PC-9 (cell line): ENCODE data around the gene ZNF563. TPM values are rescaled to one million over a fixed set of nuclear protein-coding genes. Genes with fewer than 3 reads are reported as not detected.
A peak's percentile ranks its signal among the peaks of the same experiment; 100 is the strongest.

Source experiments
- Bru-seq: library from RNA; stranded (reverse); fragments of 400-500 nt; gene quantifications from one replicate; lab custom pipeline; 2021; lab: Mats Ljungman, UMichigan
- BruChase-seq, 2 experiments: library from RNA; stranded (reverse); fragments of 400-500 nt; gene quantifications; one replicate each; lab custom pipeline; 2021; lab: Mats Ljungman, UMichigan
- BruUV-seq: library from RNA; stranded (reverse); fragments of 400-500 nt; replicated peaks from 2 replicates; lab custom pipeline; 2021; lab: Mats Ljungman, UMichigan
- CTCF ChIA-PET: fragments of 300-600 bp; sonication (Branson Sonifier 250); formaldehyde crosslinking; loops from one replicate; lab custom pipeline; 2022; ENCODE audit warnings: antibody characterized with exemption; lab: Charles Lee
- POLR2A ChIA-PET: fragments of 300-600 bp; sonication (Branson Sonifier 250); formaldehyde crosslinking; loops from one replicate; lab custom pipeline; 2022; ENCODE audit warnings: antibody characterized with exemption; ENCODE audit not compliant: unreplicated experiment; lab: Charles Lee
- DNase-seq, 2 experiments: peaks; one replicate each; pipeline versions ENCODE4 v3.0.0 to v3.0.0-alpha.2; 2015 to 2022; ENCODE audit warnings: mixed read lengths in 1 of 2
- H2AFZ ChIP-seq: fragments of 200-600 bp; sonication (generic); 2 replicates; pipeline ENCODE4 v1.8.1; 2017; ENCODE audit warnings: antibody characterized with exemption
- H3F3A ChIP-seq: fragments of 200-600 bp; sonication (generic); 2 replicates; pipeline ENCODE4 v1.8.1; 2017; ENCODE audit warnings: antibody characterized with exemption, mild to moderate bottlenecking, low read depth; ENCODE audit not compliant: insufficient read depth
- H3K27ac ChIP-seq: fragments of 200-600 bp; sonication (generic); 2 replicates; pipeline ENCODE4 v1.6.1; 2016; ENCODE audit warnings: mixed run types
- H3K27me3 ChIP-seq: fragments of 200-600 bp; sonication (generic); 2 replicates; pipeline ENCODE4 v1.6.1; 2016; ENCODE audit warnings: low read depth, mixed run types; ENCODE audit not compliant: insufficient read depth
- H3K36me3 ChIP-seq: fragments of 200-600 bp; sonication (generic); 2 replicates; pipeline ENCODE4 v1.6.1; 2016; ENCODE audit warnings: low read depth, mixed run types
- H3K4me1 ChIP-seq: fragments of 200-600 bp; sonication (generic); replicated peaks from 2 replicates; pipeline ENCODE4 v1.6.1; 2016; ENCODE audit warnings: mixed run types; ENCODE audit not compliant: insufficient read depth
- H3K4me2 ChIP-seq: fragments of 200-600 bp; sonication (generic); 2 replicates; pipeline ENCODE4 v1.6.1; 2017; ENCODE audit warnings: mixed run types
- H3K4me3 ChIP-seq: fragments of 200-600 bp; sonication (generic); 2 replicates; pipeline ENCODE4 v1.6.1; 2016; ENCODE audit warnings: mixed run types
- H3K79me2 ChIP-seq: fragments of 200-600 bp; sonication (generic); 2 replicates; pipeline ENCODE4 v1.6.1; 2017; ENCODE audit warnings: low read depth, mixed run types
- H3K9me2 ChIP-seq: fragments of 200-600 bp; sonication (generic); 2 replicates; pipeline ENCODE4 v1.8.1; 2017; ENCODE audit warnings: mild to moderate bottlenecking; ENCODE audit not compliant: insufficient read depth
- H3K9me3 ChIP-seq: fragments of 200-600 bp; sonication (generic); 2 replicates; pipeline ENCODE4 v1.8.1; 2016; ENCODE audit warnings: low read depth; ENCODE audit not compliant: insufficient read depth
- H4K20me1 ChIP-seq: fragments of 200-600 bp; sonication (generic); 2 replicates; pipeline ENCODE4 v1.8.1; 2017; ENCODE audit not compliant: insufficient read depth
- EZH2 ChIP-seq: fragments of 200-600 bp; sonication (generic); IDR thresholded peaks from 2 replicates; pipeline ENCODE4 v1.8.0; 2017; ENCODE audit warnings: antibody characterized with exemption, low read depth
- intact Hi-C: fragments of 100-400 bp; cut with micrococcal nuclease; formaldehyde crosslinking; loops from one replicate; pipeline ENCODE4 v1.10.0; 2022; ENCODE audit not compliant: unreplicated experiment
- long read RNA-seq: library from polyadenylated mRNA; stranded (forward); transcript quantifications from one replicate; pipeline ENCODE4 v2.0.0, GENCODE V29; 2022
- total RNA-seq: library from RNA; stranded (reverse); gene quantifications from 2 replicates; pipeline ENCODE4 v1.2.3, GENCODE V29; 2021
- TF ChIP-seq, protein P1 (sequence below): fragments of 200-600 bp; sonication (generic); conservative IDR thresholded peaks from 2 replicates; pipeline ENCODE4 v1.6.1; 2017; ENCODE audit warnings: mixed run types, antibody characterized with exemption, mild to moderate bottlenecking, moderate library complexity

Gene ZNF563
- total RNA-seq (1.1 and 1.8 TPM in 2 replicates), Bru-seq, nascent RNA (percentile 33 among the genes with signal in this experiment), BruChase-seq, experiment 1, labeled RNA remaining after a 2-hour chase (percentile 30 among the genes with signal in this experiment), BruChase-seq, experiment 2, labeled RNA remaining after a 6-hour chase (percentile 27 among the genes with signal in this experiment)
- long read RNA-seq, partial matches to known transcripts: 0 of 2 reads
- long read RNA-seq, other reads (novel, unspliced or antisense): 1 of 2 reads

DNA sequence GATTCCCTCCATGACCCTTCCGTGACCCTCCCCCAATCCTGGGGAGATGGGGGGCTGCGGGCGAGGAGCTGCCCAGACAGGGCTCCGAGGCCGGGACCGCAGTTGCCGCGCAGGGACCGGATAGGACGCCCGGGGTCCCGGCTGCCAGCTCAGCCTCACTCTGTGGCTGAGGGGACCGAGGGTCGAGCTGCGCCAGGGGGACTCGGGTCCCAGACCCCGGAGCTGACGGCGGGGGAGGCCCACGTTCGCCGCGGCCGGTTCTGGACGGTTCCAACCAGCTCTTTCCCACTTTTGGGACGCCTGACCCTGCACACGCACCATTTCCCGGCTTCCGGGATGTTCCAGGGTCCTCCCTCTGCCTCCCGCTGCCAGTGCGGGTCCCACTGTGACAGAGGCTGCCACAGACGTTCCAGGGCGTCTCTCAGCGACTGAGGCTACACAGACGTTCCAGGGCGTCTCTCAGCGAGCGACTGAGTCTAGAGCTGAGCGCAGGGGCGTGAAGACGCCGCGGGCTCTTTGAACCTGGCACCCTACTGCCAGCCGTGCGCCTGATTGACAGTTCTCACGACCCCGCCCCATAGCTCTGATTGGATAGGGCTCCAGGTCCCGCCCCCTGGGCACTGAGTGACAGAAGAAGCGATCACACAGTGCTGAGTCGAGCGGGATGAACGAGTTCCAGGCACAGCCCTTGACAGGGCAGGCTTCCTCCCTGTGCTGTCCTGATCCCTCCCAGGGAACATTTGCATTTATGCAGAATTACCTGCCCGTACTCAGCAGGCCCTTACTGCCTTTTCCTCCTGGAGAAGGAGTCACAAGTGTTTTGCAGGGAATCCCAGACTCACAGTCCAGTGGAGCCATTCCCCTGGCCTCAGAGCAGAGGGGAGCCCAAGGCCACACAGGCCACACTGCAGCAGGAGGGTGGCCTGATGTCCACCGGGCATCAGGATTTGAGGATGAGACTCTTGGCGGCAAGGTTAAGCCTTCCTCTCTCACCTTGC, at the start of gene ZNF563:
Gene ZNF563 (minus strand): TSS at position 472 of the 998 bp plus-strand sequence. CDS start 151 bp downstream, at position 321.
- Histone ChIP-seq H4K20me1 (no peaks in the 10 kb centered on the region), H3K9me2 (no peaks in the 10 kb centered on the region), H3F3A (no peaks in the 10 kb centered on the region), H3K27me3 (peaks cover 8% of the 10 kb centered on the region; the same call in 1 of the 2 replicates), H3K4me3 (peak within 1 kb of the TSS; percentile 56), H3K79me2 (no peaks in the 10 kb centered on the region), H3K9me3 (no peaks in the 10 kb centered on the region; the same call in 1 of the 2 replicates), H3K4me2 (peak within 1 kb of the TSS; percentile 75), H3K36me3 (no peaks in the 10 kb centered on the region), H3K27ac (no peak within 1 kb of the TSS), H2AFZ (peak within 1 kb of the TSS; percentile 81), H3K4me1 (no peaks in the 10 kb centered on the region)
- DNase-seq: peak; percentile 92 to 96
- intact Hi-C loops: no loop called here
- ChIA-PET CTCF (interaction anchor here (0.6 kb wide), 1 partner anchor 1671 kb away, joined by 3 read pairs; no protein-coding TSS in a partner anchor), POLR2A (interaction anchor here (0.5 to 0.6 kb wide), 4 partner anchors 39 to 336 kb away, joined by 3 to 7 read pairs (median 4); partner anchors contain the start of genes ZNF20 and ZNF44)
- TSS peak; percentile 49 for BruUV-seq
- TF ChIP-seq EZH2: no peak
- TF ChIP-seq, protein P1, sequence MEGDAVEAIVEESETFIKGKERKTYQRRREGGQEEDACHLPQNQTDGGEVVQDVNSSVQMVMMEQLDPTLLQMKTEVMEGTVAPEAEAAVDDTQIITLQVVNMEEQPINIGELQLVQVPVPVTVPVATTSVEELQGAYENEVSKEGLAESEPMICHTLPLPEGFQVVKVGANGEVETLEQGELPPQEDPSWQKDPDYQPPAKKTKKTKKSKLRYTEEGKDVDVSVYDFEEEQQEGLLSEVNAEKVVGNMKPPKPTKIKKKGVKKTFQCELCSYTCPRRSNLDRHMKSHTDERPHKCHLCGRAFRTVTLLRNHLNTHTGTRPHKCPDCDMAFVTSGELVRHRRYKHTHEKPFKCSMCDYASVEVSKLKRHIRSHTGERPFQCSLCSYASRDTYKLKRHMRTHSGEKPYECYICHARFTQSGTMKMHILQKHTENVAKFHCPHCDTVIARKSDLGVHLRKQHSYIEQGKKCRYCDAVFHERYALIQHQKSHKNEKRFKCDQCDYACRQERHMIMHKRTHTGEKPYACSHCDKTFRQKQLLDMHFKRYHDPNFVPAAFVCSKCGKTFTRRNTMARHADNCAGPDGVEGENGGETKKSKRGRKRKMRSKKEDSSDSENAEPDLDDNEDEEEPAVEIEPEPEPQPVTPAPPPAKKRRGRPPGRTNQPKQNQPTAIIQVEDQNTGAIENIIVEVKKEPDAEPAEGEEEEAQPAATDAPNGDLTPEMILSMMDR: no peak

DNA sequence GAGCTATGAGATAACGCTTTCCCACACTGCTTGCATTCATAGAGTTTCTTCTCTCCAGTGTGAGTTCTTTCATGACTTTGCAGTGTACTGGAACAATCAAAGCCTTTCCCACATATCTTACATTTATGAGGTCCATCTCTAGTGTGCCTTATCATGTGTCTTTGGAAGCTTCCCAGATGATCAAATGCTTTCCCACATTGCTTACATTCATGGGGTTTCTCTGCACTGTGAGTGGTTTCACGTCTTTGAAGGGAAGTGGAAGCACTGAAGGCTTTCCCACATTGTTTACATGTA, 47.0 kb upstream of the ZNF563 start:
- BruUV-seq: no TSS peak
- H4K20me1 ChIP-seq: no peaks in the 10 kb centered on the region
- CTCF ChIA-PET: no interaction called here
- DNase-seq: no peak
- H3K79me2 ChIP-seq: no peaks in the 10 kb centered on the region
- intact Hi-C loops: no loop called here
- H3K4me3 ChIP-seq: no peak overlapping the region
- no peaks in the 10 kb centered on the region for H3F3A ChIP-seq
- H3K4me1 ChIP-seq: no peaks in the 10 kb centered on the region
- H3K9me2 ChIP-seq: no peaks in the 10 kb centered on the region
- TF ChIP-seq, protein P1: no peak
- no peak for TF ChIP-seq EZH2
- POLR2A ChIA-PET: no interaction called here
- no peak overlapping the region for H3K4me2 ChIP-seq
- no peaks in the 10 kb centered on the region for H3K36me3 ChIP-seq
- peaks cover 13% of the 10 kb centered on the region; the same call in 1 of the 2 replicates for H3K9me3 ChIP-seq
- no peaks in the 10 kb centered on the region for H3K27me3 ChIP-seq
- no peak overlapping the region for H2AFZ ChIP-seq
- H3K27ac ChIP-seq: no peak overlapping the region

DNA sequence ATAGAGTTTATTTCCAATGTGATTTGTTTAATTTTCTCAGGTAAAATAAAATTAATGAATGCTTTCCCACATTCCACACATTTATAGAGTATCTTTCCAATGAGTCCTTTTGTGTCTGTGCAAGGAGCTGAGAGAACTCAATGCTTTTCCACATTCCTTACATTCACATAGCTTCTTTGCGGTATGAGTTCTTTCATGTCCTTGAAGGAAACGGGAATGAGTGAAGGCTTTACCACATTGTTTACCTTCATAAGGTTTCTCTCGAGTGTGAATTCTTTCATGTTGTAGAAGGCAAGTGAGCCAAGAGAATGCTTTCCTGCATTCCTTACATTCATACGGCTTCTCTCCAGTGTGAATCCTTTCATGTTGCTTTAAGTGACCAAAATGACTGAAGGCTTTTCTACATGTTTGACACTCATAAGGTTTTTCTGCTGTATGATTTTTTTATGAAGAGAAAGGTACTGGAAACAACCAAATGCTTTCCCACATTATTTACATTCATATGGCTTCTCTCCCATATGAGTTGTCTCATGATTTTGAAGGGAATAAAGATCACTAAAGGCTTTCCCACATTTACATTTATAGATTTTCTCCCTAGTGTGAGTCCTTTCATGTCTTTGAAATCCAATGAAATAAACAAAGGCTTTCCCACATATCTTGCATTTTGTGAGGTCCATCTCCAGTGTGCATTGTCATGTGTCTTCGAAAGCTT, 46.5 kb upstream of the ZNF563 start:
- DNase-seq: no peak
- H3K4me2 ChIP-seq: no peak overlapping the region
- CTCF ChIA-PET: no interaction called here
- TF ChIP-seq, protein P1: no peak
- TF ChIP-seq EZH2: no peak
- H4K20me1 ChIP-seq: no peaks in the 10 kb centered on the region
- intact Hi-C loops: no loop called here
- POLR2A ChIA-PET: no interaction called here
- no peak overlapping the region for H3K27ac ChIP-seq
- BruUV-seq: no TSS peak
- H3F3A ChIP-seq: no peaks in the 10 kb centered on the region
- H3K4me1 ChIP-seq: no peaks in the 10 kb centered on the region
- no peaks in the 10 kb centered on the region for H3K9me2 ChIP-seq
- H2AFZ ChIP-seq: no peak overlapping the region
- peaks cover 13% of the 10 kb centered on the region; the same call in 1 of the 2 replicates for H3K9me3 ChIP-seq
- H3K36me3 ChIP-seq: no peaks in the 10 kb centered on the region
- no peak overlapping the region for H3K4me3 ChIP-seq
- no peaks in the 10 kb centered on the region for H3K27me3 ChIP-seq
- H3K79me2 ChIP-seq: no peaks in the 10 kb centered on the region
